Renal pelvis (tissue), 4 donors: ENCODE results near the gene GEN1. TPM values are rescaled to one million over a fixed set of nuclear protein-coding genes. Genes with fewer than 3 reads are reported as not detected.
A peak's percentile ranks its signal among the peaks of the same experiment; 100 is the strongest.

Experiments used
- DNase-seq: peaks from one replicate; pipeline ENCODE4 v3.0.0-alpha.2; 2013
- polyA plus RNA-seq, 3 donors: library from polyadenylated mRNA; unstranded; fragments of 120-200 nt; gene quantifications; one replicate each; pipeline ENCODE4 v1.2.1, GENCODE V29; 2013; ENCODE audit not compliant: insufficient read length in 3 of 3

GEN1 gene
- polyA plus RNA-seq, 3 donors: 10.6 to 16.5 (median 15.3) TPM

DNA sequence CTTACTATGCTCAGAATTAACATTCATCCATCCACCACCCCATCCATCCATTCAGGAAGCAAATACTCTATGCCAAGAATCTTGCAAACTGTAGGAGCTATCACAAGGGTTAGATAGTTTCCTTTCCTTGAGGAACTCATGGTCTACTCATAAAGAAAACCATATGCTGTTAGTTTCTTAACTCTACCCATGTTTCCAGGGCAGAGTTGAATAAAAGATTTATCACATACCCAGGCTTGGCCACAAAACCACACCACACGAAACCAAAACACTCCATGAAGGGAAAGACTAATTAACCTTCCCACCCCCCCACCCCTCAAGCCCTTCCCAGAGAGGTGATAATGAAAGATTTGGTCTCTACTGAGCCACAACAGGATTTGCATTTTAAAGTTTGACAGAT, 38.6 kb downstream of the GEN1 start:
- DNase-seq: no peak

- peak; percentile 26 for DNase-seq
Measured at GRCh38 chr2:17793296-17793695, 39.4 kb downstream of the GEN1 start.

DNA sequence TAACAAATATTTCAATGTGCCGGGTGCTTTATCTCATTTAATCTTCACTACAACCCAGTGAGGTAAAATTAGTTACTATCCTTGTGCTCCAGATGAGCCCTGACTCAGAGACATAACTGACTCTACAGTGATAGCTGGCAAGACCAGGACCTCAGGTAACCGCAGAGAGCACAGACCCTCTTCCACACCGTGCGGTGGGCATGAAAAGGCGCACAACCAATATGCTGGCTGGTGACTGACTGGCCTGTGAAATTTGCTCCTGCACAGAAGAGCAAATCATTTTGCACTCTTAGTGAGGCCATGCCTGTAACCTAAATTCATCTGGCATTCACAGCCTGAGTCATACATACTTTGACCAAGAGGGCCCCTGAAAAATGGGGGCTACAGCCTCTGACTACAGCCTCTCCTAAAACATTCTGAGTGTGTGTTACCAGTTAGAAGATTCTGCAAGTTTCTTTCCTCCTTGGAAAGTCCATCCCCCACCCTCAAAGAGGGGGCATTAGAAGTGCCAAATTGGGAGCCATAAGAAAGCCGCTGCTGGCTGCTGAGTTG, 39.9 kb downstream of the GEN1 start:
- no peak for DNase-seq

DNA sequence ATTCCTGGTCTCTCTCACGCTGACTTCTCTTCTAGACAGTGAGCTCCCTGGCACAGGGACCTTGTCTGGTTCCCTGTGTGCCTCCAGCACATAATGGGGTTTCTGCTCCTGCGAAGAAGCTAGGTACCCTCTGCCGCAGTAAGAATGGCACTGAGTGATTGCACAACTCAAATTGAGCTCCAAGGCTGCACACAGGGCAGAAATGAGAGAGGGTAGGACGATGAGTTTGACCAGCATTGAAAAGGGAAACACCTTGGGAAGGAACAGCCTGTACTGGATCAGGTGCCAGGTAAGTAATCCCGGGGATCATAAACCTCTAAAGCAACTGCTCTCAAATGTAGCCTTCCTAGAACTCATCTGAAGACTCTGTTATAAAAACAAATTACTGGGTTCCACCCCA, 41.4 kb downstream of the GEN1 start:
- DNase-seq: no peak

DNA sequence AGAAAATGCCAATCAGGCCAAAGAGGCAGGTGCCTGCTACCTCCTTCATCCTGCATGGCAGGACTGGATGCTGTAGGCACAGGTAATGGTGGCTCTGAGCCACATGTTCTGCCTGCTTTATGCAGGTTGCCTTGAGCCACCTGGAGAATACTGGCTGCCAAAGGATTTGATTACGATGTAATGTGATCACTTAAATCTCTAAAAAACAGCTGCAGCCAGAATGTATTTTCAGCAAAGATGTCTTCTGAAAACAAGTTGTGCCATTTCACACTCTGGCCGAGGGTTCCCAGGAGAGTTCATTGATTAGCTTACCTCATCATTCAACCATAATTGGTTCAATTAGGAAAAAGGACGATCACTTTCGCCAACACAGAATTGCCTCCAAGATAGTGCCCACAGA, 44.4 kb downstream of the GEN1 start:
- DNase-seq: no peak

DNA sequence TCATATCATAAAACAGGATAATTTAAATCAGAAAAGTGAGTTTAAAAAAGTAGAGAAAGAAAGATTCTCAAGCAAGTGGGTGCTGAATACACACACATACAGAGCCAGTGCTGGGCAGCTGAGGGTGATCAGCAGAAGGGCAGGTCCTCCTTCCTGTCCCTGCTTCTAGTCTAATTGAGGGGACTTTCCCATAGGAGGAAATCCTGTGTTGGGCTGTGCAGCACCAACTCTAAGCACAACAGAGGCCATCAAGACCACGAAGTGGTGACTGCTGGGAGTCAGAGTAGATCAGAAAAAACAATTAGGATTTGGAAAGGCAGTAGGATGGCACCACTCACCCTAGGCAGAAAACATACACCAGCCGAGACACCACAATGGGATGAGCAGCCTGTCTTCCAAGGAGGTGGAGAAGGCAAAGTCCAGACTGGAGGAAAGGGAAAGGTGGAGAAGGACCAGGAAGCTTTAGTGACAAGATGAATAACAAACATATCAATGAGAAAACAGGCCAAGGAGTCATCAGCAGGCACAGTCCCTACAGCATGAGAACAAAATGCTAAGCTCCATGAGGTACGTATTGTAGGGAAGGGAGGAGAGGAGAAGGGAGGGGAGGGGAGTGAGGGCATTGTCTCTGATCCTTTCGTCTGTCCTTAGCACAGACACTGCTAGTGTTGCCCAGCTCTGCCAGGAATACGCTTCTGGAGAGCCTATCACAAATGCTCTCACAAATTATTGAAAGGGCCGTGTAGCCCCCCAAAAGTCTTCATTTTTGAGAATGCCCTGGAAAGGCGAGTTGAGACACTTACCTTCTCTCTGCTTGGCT, 45.6 kb downstream of the GEN1 start:
- DNase-seq: no peak

GRCh38 chr2:17800219-17800618, 46.3 kb downstream of the GEN1 start:
- DNase-seq: peak; percentile 57

GRCh38 chr2:17800693-17801458, 46.9 kb downstream of the GEN1 start:
- DNase-seq: no peak

GRCh38 chr2:17803497-17803896, 49.6 kb downstream of the GEN1 start:
- no peak for DNase-seq

DNA sequence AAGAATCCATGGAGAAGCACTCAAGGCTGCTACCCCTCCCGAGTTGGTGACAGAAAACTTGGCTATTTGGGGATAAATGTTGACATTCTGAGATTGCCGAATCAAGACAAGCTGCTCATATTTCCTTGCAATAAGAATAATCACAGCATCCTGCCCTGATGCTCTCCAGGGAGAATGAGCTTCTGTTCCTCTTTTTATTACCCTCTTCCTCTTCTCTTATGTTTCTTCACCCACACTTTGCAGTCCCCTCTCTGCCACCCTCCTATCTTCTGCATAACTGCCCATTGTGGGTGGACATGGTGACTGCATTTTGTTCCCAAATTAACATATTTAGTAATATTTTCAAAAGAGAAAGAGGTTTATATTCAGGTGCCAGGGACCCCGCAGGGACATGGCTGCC, 50.4 kb downstream of the GEN1 start:
- no peak for DNase-seq

DNA sequence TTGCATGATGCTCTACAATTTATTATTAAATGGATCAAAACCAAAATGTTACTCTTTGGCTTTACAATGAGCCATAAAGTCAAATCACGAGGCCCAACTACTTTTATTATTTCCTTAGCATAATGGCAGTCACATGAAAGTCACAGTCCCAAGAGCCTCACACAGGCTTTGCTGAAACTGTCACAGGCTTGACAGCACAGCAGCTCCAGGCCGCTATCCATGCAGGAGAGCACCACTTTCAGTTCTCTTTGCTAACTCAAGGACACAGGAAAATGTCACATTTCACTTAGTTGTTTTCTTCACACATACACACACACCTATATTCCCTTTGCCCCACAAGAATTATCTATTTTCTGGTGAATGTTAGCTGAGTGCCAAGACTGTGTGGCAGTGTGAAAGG, 51.2 kb downstream of the GEN1 start:
- DNase-seq: no peak

DNA sequence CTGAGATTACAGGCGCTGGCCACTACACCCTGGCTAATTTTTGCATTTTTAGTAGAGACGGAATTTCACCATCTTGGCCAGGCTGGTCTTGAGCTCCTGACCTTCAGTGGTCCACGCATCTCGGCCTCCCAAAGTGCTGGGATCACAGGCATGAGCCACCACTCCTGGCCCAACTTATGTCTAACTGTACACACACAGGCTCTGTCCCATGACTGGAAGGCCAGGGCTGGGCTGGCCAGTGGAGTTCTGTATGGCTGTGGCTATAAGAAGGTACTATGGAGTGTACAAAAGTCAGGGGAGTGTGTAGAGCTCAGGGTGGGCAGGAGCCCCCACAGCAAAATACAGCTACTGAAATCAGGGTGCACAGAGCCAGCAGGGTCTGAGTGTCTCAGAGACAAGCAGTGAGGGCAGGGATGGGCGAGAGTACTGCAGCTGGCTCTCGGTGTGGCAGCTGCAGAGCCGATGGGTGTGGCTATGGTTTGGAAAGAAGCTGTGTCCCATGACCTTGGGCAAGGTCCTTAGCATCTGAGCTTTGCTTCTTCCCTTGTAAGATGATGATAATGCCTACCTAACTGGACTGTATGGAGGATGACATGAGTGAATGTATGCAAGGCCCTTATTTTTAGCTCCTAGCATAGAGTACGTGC, 51.9 kb downstream of the GEN1 start:
- no peak for DNase-seq

DNA sequence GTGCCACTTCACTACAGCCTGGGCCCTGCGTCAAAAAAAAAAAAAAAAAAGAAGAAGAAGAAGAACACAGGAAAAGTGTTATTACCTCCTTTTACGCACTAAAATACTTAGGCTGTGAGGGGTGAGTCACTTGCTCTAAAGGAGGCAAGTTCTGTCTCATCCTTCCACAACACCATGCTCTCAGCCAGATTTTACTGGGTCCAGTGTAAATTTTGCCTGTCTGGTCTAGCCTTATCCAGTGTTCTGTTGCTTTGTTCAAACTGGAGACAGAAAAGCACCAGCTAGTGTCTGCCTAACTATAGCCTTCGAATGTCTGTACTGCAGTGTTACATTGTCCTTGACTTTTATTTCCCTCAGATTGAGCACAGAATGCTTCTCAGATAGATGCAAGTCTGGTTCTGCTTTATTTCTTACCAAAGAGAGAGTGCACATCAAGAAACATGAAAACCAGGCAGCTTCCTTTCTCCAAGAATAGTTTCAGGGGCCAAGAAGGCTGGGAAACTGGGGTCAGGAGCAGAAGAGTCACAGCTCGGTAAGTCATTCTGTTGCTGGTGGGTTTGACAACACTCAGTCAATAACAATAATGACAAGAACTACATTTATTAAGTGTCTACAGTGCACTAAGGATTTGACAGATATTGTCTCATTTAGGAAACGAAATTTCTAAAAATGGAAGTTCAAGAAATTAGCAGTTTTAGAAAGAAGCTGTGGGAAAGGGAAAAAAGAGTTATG, 59.2 kb downstream of the GEN1 start:
- DNase-seq: no peak

- no peak for DNase-seq
Measured at GRCh38 chr2:17813742-17814473, 60.0 kb downstream of the GEN1 start.

- DNase-seq: no peak
Measured at GRCh38 chr2:17814601-17815000, 60.7 kb downstream of the GEN1 start.

DNA sequence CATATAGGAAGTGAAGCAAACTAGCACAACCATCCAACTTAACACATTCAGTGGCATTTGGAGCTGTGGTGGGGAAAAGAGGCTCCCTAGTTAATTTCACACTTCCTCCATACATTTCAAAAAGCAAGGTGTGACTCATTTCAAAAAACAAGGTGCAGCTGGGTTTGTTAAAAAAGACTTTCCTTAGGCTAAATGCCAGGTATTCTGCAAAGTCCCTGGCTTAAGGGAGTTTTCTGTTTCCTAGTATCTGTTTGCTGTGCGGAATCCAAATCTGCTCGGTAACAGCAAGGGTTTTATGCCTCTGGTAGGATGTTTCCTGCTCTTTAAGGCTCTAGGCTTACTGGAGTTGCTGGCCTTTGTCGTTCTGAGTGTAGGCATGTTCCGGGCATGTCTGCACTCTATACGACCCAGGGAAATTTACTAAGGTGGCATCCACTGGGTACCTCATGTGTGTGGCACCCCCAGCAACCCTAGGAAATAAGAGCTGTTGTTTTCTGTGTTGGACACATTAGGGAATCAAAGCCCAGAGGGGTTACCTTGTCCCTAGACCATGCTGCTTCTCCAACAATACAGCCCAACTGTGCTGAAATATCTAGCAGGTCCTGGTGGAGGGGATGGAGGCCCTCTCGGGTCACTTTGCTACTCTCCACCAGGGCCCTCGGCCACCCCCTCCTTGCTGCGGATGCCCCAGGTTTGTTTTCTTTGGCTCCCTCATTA, 61.7 kb downstream of the GEN1 start:
- DNase-seq: no peak

GRCh38 chr2:17816396-17817245, 62.7 kb downstream of the GEN1 start, which contains the start of gene MSGN1:
TSS of gene MSGN1 (plus strand) at chr2:17816460. CDS start at chr2:17816519, 59 bp downstream.
- no peak for DNase-seq

DNA sequence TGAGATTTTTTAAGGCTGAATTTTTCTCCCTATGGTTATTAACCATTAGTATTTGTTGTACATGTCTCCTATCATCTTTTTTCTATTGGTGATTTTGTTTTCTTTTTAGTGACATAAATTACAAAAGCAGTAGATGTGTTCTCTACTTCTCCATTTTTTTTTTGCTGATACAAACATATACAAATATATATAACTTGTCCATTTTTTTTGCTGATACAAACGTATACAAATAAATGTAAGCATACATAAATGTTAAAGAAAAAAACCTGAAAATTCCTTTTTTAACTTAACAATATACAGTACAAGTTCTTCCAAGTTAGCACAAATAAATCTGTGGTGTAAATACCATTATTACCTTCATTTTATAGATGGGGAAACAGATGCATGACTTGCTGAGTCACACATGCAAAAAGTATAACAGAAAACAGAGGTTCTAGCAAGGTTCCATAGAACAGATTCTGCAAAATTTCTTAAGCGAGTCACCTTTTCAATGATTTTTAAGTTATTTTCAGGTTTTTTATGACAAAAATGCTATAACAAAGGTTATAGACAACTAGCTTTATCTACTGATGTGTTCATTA, 64.4 kb downstream of the GEN1 start:
- no peak for DNase-seq

GRCh38 chr2:17821080-17821479, 67.1 kb downstream of the GEN1 start:
- DNase-seq: no peak
